HPDE6-E6E7 (cell line): ENCODE results near the gene MDGA2.
"Not testable (repeated sequence)": the region's sequence is repeated elsewhere in the genome, so short reads cannot be mapped to it uniquely, and the experiment has no call there.

Source experiments
- DNase-seq: peaks from one replicate; pipeline ENCODE4 v3.0.0; 2011; ENCODE audit warnings: missing footprints; ENCODE audit errors: extremely low spot score

Gene MDGA2

DNA sequence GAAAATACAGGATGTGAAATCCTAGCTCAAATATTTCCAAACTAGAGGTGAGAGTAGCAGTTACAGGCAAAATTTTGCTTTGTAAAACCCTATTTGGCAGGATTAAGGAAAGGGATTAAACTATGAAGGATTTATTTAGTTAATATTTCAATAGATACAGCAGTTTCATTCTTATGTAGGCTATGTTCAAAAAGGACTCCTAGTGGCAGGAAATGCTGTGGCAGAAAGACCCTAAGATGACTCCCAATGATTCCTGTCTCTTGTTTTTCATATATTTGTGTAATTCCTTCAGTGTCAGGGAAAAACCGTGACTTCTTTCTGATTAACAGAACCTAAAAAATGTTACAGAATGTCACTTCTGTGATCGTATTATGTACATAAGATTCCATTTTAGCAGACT, 724.3 kb downstream of the MDGA2 start:
- no peak for DNase-seq

DNA sequence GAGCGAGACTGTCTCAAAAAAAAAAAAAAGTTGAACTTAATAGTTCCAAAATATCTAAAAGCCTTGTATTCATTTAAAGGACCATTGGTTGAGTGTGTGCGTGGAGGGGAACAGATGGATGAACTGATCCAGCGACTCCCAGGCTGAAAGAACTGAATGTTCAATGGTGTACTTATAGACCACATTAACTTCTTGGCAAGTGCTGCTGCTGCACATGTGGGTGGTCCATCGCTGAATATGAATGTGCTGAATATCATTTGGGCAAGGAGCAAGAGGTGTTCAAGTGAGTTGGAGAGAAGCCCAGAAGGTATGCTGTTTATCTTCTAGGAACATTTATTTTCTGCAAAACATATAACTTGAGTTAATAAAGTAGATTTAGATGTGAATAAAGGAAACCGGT, 734.8 kb downstream of the MDGA2 start:
- no peak for DNase-seq

DNA sequence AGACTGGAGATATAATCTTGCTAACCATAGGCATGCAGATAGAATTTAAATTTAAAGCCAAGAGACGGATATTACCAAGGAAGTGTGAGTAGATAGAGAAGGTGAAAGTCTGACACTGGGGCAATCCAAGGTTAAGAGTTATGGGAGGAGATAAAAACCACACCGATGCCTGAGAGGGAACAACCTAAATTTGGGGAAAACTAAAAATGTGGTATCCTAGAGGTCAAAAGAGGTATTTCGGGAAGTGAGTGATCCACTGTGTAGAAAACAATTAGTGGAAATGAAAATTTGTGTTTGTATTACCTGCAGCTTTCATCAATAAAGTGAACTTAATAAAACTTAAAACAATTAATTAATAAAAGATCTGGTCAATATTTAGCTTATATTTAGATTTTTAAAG, 754.9 kb downstream of the MDGA2 start:
- no peak for DNase-seq

DNA sequence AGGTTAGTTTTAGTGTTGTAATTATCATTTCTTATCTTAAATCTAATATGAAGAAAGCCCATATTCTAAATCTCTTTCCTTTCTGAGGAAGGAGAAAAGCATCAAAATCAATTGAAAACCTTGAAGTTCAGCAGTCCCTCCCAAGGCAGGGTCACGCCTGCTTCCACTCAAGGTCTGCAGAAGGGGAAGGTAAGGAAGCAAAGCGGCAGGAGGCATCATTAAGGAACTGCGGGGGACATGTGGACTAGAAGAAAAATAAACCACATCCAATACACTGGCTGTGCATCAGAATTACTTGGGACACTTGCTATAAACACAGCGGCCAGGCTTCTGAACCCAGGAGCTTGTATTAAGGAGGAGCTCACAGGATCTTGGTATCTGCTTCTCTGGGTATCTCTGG, 759.9 kb downstream of the MDGA2 start:
- DNase-seq, result not testable (repeated sequence)

DNA sequence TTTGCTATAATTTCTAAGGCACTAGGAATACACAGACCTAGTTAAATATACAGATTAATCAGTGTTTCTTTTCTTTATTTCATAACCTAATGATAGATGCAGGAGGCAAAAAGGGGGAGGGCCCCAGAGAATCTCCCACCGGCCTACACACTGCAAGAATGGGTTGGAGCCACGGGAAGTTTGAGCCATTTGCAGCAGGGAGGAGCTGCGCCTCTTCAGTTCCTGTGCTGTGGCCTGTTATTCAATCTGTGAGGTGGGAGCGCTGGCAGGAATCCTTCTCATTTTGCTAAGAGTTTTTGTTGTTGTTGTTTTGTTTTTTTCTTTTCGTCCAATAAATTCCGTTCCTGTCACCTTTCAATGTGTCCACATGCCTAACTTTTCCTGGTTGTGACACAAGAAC, 772.6 kb downstream of the MDGA2 start:
- no peak for DNase-seq

DNA sequence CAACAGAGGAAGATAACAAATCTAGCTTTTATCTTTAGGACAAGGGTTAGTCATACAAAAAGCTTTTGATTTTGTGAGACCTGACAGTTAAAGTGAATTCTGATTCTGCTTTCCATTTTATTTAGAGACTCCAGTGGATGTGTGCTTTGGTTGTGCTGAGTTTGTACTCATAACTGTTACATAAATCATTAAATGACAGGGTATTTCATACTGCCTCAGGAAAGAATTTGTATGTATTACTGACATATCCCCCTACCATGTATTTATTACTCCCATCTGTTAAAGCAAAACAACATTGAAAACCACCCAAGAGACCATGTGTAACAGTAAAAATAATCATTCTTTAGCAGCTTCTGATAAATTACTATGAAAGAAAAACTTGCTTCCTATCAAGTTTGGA, 780.9 kb downstream of the MDGA2 start:
- no peak for DNase-seq

DNA sequence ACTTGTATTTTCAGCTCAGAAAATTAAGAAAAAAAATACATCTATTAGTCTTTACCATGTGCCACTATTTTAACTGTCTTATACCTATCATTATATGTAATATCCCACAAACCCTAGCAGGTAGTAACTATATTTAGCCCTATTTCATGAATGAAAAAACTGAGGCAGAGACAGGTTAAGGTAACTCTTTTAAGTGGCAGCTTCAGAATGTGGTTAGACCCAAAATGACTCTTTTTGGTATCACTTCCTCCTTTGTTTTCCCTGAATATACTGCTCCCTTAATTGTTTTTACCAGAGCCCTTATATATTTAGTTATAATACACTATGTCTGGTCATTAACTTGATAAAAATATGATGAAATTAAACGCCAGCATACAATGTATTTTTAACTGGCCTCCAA, 788.3 kb downstream of the MDGA2 start:
- no peak for DNase-seq

DNA sequence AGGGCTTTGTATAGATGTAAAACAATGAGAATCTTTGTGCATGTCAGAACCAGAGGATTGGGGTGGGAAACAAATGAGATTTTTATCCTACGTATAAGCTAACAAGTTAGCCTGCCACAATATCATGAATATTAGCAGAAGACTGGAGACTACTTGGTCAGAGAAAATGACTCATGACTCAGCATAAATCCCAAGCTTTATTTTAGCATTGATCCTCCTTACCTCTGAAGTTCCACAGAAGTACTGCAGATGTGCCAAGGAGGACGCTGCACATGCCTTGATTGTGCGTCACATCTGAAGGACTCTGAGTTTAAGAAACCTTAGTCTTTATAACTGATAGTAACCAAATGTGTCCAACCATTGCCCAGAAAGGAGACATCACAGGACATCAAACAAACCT, 789.8 kb downstream of the MDGA2 start:
- no peak for DNase-seq

DNA sequence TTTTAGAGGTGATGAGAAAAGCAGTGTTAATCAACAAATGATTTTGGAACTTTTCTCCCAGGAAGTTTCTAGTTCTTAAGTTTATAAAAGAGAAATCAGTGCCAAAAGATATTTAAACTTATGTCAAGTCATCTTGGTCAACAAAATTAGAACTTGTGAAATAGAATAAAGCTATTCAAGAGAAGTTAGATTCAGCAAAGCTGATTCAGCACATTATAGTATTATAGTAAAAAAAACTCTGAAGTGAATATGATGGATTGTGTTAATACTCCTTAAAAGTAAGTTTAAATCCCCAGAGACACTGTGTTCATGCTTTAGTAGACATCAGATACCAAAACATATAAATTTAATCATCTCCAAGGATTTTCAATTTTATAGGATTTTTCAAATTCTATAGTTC, 813.7 kb downstream of the MDGA2 start:
- no peak for DNase-seq

DNA sequence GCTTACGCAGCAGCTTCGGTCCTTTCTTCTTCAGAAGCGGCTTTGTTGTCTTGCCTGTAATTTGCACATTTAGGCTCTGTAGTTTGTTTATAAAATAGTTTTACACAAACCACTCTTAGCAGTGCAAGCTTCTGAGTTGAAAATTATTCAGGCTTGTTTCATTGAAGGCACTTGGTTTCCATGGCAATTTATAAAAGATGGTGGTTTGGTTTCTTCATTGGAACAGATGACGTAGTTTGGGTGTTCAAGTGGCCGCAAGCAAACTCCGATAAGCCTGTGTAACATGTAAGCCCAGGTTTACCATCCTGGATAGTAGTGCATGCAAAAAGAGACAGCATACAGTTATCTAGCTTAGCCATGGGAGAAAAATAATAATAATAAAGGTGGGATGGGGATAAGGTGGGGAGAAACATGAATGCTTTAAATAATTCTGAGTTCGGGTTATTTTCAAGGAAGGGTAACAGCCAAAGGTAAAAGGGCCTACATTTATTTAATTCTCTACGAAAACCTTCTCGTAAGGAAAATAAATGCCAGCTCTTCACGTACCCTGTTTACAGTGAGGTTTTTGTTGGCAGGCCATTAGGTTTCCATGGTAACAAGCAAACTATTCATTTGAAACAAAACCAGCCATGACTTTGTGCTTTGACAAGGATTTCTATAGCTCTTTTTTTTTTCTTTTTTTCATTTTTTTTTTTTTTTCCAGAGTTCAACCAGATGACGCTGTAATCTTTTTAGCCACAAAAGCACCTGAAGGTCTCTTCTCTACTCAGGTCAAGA, 834.3 kb downstream of the MDGA2 start:
- no peak for DNase-seq

DNA sequence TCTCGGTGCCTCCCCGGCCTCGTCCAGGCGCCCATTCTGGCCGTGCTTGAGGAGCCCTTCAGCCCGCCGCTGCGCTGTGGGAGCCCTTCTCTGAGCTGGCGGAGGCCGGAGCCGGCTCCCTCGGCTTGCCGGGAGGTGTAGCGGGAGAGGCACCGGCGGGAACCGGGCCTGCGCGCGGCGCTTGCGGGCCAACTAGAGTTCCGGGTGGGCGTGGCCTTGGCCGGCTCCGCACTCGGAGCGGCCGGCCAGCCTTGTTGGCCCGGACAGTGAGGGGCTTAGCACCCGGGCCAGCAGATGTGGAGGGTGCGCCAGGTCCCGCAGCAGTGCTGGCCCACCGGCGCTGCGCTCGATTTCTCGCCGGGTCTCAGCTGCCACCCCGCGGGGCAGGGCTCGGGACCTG, 855.1 kb downstream of the MDGA2 start:
- DNase-seq, result no peak

DNA sequence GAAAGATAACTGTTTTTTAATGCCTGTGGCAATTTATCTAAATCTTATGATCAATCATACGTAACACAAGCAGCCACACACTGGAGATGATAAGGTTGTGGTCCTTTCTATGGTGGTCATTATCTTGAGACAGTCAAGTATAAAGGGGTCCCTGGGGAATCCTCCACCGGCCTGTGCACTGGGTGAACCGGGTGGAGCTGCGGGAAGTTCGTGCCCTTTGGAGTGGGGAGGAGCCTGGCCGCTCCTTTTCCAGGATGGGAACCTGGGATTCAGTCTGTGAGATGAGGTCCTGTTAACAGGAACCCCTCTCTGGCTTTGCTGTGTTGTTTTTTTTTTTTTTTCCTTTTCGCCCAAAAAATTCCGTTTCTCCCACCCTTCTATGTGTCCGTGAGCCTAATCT, 856.3 kb downstream of the MDGA2 start:
- DNase-seq, result no peak

DNA sequence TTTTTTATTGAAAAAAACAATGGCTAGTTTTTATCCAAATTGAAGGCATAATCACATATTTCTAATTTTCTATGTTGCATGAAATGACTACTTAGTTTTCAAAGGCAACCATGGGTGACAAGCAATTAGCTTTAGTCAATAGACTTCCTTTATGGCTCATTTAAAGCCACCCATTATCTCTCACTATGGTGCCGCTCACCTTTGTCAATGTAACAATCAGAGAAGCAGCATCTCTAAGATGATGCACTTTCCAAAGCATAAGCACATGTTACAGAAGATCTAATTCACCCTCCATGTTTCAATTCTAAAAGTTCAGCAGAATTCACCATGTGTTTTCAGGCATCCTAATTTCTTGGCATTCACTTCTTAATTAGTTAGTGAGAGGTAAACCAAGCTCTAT, 857.3 kb downstream of the MDGA2 start:
- no peak for DNase-seq

DNA sequence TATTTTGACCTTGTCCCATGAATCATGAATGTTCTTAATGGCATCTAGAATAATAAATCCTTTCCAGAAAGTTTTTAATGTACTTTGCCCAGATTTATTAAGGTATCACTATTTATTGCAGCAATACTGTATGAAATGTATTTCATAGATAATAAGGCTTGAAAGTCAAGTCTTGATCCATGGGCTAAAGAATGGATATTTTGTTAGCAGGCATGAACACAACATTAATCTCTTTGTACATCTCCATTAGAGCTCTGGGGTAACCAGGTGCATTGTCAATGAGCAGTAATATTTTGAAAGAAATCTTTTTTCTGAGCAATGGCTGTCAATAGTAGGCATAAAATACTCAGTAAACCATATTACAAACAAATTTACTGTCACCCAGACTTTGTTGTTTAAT, 882.3 kb downstream of the MDGA2 start:
- no peak for DNase-seq
